Prostate gland (tissue), 2 donors: ENCODE data around the gene MAPKAP1.

ENCODE experiments used
- POLR2AphosphoS5 ChIP-seq: sonication (generic); formaldehyde crosslinking; IDR thresholded peaks from one replicate; pipeline ENCODE4 v1.6.1; 2017; ENCODE audit warnings: antibody characterized with exemption
- TF ChIP-seq, protein P1 (sequence below), 4 experiments: fragments of 200-600 bp in 2 of 4; fragments of 450-650 bp in 2 of 4; sonication (generic) in 2 of 4; IDR thresholded peaks; 1 replicate in 3 of 4; 2 replicates in 1 of 4; pipeline ENCODE4 v1.5.1; 2016 to 2019; ENCODE audit warnings: antibody characterized with exemption in 4 of 4, mild to moderate bottlenecking in 2 of 4, moderate library complexity in 2 of 4

DNA sequence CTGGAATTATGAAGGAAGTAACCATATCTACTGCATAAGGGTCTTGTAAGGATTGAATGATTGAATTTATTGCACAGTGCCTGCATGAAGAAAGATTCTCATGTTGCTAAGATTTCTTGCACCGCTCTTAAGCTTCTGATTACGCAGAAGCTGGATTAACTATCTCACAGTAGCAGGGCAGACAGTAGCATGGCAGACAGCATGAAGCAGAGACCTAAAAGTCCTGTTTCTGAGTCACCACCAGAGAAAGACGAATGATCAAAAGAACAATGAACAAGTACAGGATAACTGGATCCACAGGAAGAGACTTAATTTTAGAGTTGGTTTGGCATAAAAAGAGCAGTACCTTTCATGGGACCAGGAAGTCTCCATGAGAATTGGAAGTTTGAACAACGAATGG lies 142.4 kb downstream of the MAPKAP1 start:
- TF ChIP-seq POLR2AphosphoS5, result no peak
- TF ChIP-seq, protein P1, sequence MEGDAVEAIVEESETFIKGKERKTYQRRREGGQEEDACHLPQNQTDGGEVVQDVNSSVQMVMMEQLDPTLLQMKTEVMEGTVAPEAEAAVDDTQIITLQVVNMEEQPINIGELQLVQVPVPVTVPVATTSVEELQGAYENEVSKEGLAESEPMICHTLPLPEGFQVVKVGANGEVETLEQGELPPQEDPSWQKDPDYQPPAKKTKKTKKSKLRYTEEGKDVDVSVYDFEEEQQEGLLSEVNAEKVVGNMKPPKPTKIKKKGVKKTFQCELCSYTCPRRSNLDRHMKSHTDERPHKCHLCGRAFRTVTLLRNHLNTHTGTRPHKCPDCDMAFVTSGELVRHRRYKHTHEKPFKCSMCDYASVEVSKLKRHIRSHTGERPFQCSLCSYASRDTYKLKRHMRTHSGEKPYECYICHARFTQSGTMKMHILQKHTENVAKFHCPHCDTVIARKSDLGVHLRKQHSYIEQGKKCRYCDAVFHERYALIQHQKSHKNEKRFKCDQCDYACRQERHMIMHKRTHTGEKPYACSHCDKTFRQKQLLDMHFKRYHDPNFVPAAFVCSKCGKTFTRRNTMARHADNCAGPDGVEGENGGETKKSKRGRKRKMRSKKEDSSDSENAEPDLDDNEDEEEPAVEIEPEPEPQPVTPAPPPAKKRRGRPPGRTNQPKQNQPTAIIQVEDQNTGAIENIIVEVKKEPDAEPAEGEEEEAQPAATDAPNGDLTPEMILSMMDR (IDR thresholded peaks at IDR 0.05), result no peak
